ENCODE results near the gene MTMR2. TPM values are rescaled to one million over a fixed set of nuclear protein-coding genes. Genes with fewer than 3 reads are reported as not detected.

MTMR2 gene
- total RNA-seq, 1 donor from 2014 or later: 34.6 TPM

GRCh38 chr11:95913830-95914615, 9.9 kb downstream of the MTMR2 start:
- TF ChIP-seq CTCF (IDR thresholded peaks at IDR 0.05; ENCODE audit: unreplicated experiment): no peak
- H3K4me1 Mint-ChIP-seq: peaks cover 16% of the 10 kb centered on the region
- H3K27me3 Mint-ChIP-seq (ENCODE audit: low read depth): no peaks in the 10 kb centered on the region
- DNase-seq (ENCODE audit: low spot score in 2 of 2, unreplicated experiment in 2 of 2): no peak
- no peak overlapping the region for H3K27ac Mint-ChIP-seq
- H3K4me3 Mint-ChIP-seq: no peak overlapping the region
- H3K9me3 Mint-ChIP-seq: no peaks in the 10 kb centered on the region
- peaks cover under 1% of the 10 kb centered on the region for H3K36me3 Mint-ChIP-seq

DNA sequence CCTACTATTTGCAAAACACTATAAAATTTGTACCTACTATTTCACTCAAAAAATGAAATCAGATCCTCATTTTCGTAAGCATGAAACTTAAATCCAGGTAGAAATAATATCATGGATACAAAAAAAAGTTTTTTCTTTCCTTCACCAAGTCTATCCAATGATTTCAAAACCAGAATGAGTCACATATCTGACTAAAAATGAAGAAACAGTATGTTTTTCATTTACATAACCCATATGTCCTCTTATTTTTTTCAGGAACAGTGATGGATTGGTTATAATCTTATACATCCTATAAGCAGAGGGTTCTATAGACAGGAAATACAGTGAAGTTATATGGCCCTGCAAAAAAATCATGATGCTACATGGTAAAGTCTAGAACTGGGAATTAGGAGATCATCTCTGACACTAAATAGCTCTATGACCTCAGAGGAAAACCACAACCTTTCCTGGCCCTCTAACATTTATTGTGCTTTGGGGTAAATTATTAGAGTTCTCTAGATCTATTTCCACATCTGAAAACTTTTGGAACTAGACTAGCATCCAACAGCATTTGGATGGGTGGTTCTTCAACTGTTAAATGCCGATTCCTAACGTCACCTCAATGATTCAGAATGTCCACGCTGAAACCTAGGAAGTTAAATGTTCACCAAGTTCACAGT, 10.9 kb downstream of the MTMR2 start:
- no peak for DNase-seq (ENCODE audit: low spot score in 2 of 2, unreplicated experiment in 2 of 2)
- Mint-ChIP-seq H3K4me3 (no peak overlapping the region), H3K36me3 (peaks cover 4% of the 10 kb centered on the region), H3K9me3 (peaks cover under 1% of the 10 kb centered on the region), H3K27me3 (ENCODE audit: low read depth) (no peaks in the 10 kb centered on the region), H3K4me1 (peaks cover 16% of the 10 kb centered on the region), H3K27ac (no peak overlapping the region)
- no peak for TF ChIP-seq CTCF (IDR thresholded peaks at IDR 0.05; ENCODE audit: unreplicated experiment)

GRCh38 chr11:95911369-95911759, 12.5 kb downstream of the MTMR2 start:
- H3K4me3 Mint-ChIP-seq: no peak overlapping the region
- H3K36me3 Mint-ChIP-seq: peaks cover 14% of the 10 kb centered on the region
- TF ChIP-seq CTCF (IDR thresholded peaks at IDR 0.05; ENCODE audit: unreplicated experiment): no peak
- H3K9me3 Mint-ChIP-seq: peaks cover 13% of the 10 kb centered on the region
- no peak overlapping the region for H3K27ac Mint-ChIP-seq
- no peak for DNase-seq (ENCODE audit: low spot score in 2 of 2, unreplicated experiment in 2 of 2)
- no peaks in the 10 kb centered on the region for H3K27me3 Mint-ChIP-seq (ENCODE audit: low read depth)
- H3K4me1 Mint-ChIP-seq: peaks cover 4% of the 10 kb centered on the region

GRCh38 chr11:95910638-95911368, 13.1 kb downstream of the MTMR2 start:
- Mint-ChIP-seq H3K4me3 (no peak overlapping the region), H3K4me1 (peaks cover 4% of the 10 kb centered on the region), H3K9me3 (peaks cover 15% of the 10 kb centered on the region), H3K36me3 (peaks cover 14% of the 10 kb centered on the region), H3K27me3 (ENCODE audit: low read depth) (no peaks in the 10 kb centered on the region), H3K27ac (no peak overlapping the region)
- no peak for TF ChIP-seq CTCF (IDR thresholded peaks at IDR 0.05; ENCODE audit: unreplicated experiment)
- DNase-seq (ENCODE audit: low spot score in 2 of 2, unreplicated experiment in 2 of 2): no peak

GRCh38 chr11:95908826-95909225, 15.1 kb downstream of the MTMR2 start:
- no peak overlapping the region for H3K27ac Mint-ChIP-seq
- H3K4me3 Mint-ChIP-seq: no peak overlapping the region
- no peaks in the 10 kb centered on the region for H3K4me1 Mint-ChIP-seq
- H3K27me3 Mint-ChIP-seq (ENCODE audit: low read depth): no peaks in the 10 kb centered on the region
- H3K36me3 Mint-ChIP-seq: peaks cover 14% of the 10 kb centered on the region
- peaks cover 15% of the 10 kb centered on the region for H3K9me3 Mint-ChIP-seq
- no peak for DNase-seq (ENCODE audit: low spot score in 2 of 2, unreplicated experiment in 2 of 2)
- TF ChIP-seq CTCF (IDR thresholded peaks at IDR 0.05; ENCODE audit: unreplicated experiment): no peak
